Dermis blood vessel endothelial cell (primary cell): ENCODE measurements around the gene NOTCH2. TPM values are rescaled to one million over a fixed set of nuclear protein-coding genes. Genes with fewer than 3 reads are reported as not detected.
"Not testable (repeated sequence)": the region's sequence is repeated elsewhere in the genome, so short reads cannot be mapped to it uniquely, and the experiment has no call there.

Experiments
- DNase-seq: peaks from one replicate; pipeline ENCODE4 v3.0.0; 2010
- total RNA-seq: library from RNA; depleted of rRNA; stranded (reverse); fragments of >200 nt; gene quantifications from 2 replicates; pipeline ENCODE4 v1.2.3, GENCODE V29; 2014

The NOTCH2 gene
- total RNA-seq: 5.1 and 12.8 TPM in 2 replicates

- DNase-seq: peak; percentile 7
These were observed at the start of gene NOTCH2 for GRCh38 chr1:120069067-120069919. NOTCH2 (minus strand) TSS chr1:120069662; CDS start chr1:120069406, 256 bp downstream.

- DNase-seq: not testable (repeated sequence)
These were observed 48.1 kb upstream of the NOTCH2 start for GRCh38 chr1:120117371-120118177.

GRCh38 chr1:120116094-120116493 is 46.6 kb upstream of the NOTCH2 start:
- DNase-seq: not testable (repeated sequence)

GRCh38 chr1:120113134-120113533 is 43.7 kb upstream of the NOTCH2 start:
- DNase-seq: not testable (repeated sequence)

GRCh38 chr1:120112212-120112611 is 42.8 kb upstream of the NOTCH2 start:
- DNase-seq: not testable (repeated sequence)

- not testable (repeated sequence) for DNase-seq
These were observed 42.3 kb upstream of the NOTCH2 start for GRCh38 chr1:120111771-120112170.

GRCh38 chr1:120111008-120111407 is 41.5 kb upstream of the NOTCH2 start:
- DNase-seq: not testable (repeated sequence)

GRCh38 chr1:120109656-120110055 is 40.2 kb upstream of the NOTCH2 start:
- not testable (repeated sequence) for DNase-seq

GRCh38 chr1:120109180-120109579 is 39.7 kb upstream of the NOTCH2 start:
- DNase-seq: not testable (repeated sequence)

GRCh38 chr1:120105288-120105687 is 35.8 kb upstream of the NOTCH2 start:
- DNase-seq: not testable (repeated sequence)

GRCh38 chr1:120103768-120104167 is 34.3 kb upstream of the NOTCH2 start:
- DNase-seq: not testable (repeated sequence)

- DNase-seq: not testable (repeated sequence)
These were observed 32.1 kb upstream of the NOTCH2 start for GRCh38 chr1:120101593-120101992.

- DNase-seq: not testable (repeated sequence)
These were observed 31.1 kb upstream of the NOTCH2 start for GRCh38 chr1:120100590-120100989.

- DNase-seq: not testable (repeated sequence)
These were observed 29.7 kb upstream of the NOTCH2 start for GRCh38 chr1:120098986-120099759.

- DNase-seq: not testable (repeated sequence)
These were observed 27.6 kb upstream of the NOTCH2 start for GRCh38 chr1:120096981-120097545.

GRCh38 chr1:120093548-120094181 is 24.2 kb upstream of the NOTCH2 start:
- DNase-seq: not testable (repeated sequence)

- DNase-seq: not testable (repeated sequence)
These were observed 23.1 kb upstream of the NOTCH2 start for GRCh38 chr1:120092232-120093218.

GRCh38 chr1:120090830-120091229 is 21.4 kb upstream of the NOTCH2 start:
- DNase-seq: not testable (repeated sequence)

- DNase-seq: not testable (repeated sequence)
These were observed 18.5 kb upstream of the NOTCH2 start for GRCh38 chr1:120087959-120088358.

GRCh38 chr1:120069920-120070214 is 405 bp upstream of the NOTCH2 start:
- DNase-seq: not testable (repeated sequence)
